ENCODE data around the gene DIP2C.

The DIP2C gene

DNA sequence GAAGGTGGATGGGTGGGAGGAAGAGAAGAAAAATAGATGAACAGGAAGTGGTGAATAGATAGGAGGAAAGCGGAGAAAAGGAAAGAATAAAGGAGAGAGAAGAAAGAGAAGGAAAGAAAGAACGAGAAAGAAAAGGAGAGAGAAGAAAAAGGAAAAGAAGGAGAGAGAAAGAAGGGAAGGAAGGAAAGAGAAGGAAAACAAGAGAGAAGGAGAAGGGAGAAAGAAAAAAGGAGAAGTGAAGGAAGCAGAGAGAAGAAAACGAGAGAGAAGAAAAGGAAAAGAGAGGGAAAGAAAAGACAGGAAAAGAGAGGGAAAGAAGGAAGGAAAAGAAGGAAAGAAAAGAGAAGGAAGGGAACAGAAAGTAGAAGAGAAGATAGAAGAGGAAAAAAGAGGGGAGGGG is 211.8 kb downstream of the DIP2C start:
- peak overlapping the region in 1 of 2 donors; percentile 5 for H3K4me3 Mint-ChIP-seq
- H3K9me3 Mint-ChIP-seq, result peaks cover 3 to 11% of the 10 kb centered on the region in 2 donors
- H3K36me3 Mint-ChIP-seq, result peaks cover 2 to 4% of the 10 kb centered on the region in 2 donors
- DNase-seq (no peak), ATAC-seq (replicated peaks) (no peak)
- peak overlapping the region; percentile 65 for H3K27ac Mint-ChIP-seq
- peaks cover 0 to 11% of the 10 kb centered on the region in 2 donors for H3K27me3 Mint-ChIP-seq
- peaks cover 0 to 10% of the 10 kb centered on the region in 2 donors for H3K4me1 Mint-ChIP-seq

DNA sequence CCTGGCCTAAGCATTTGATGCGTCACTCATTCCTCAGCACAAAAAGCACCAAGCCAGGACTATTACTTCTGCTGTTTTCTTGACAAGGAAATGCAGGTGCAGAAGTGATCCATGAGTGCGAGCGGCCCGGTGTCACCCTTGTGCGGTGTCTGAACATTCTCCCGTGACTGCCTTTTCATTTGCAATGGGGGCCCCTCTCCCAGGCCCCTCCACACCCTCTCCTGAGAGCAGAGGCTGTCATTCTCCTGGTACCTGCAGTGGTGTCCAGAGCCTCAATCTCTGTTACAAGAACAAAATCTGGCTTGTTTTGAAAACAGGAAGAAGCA is 213.1 kb downstream of the DIP2C start:
- Mint-ChIP-seq H3K27ac (no peak overlapping the region), H3K36me3 (peaks cover 2 to 4% of the 10 kb centered on the region in 2 donors)

GRCh38 chr10:475709-476454 is 213.6 kb downstream of the DIP2C start:
- H3K27ac Mint-ChIP-seq, result no peak overlapping the region
- H3K4me3 Mint-ChIP-seq, result no peak overlapping the region
- H3K27me3 Mint-ChIP-seq, result peaks cover 0 to 12% of the 10 kb centered on the region in 2 donors
- ATAC-seq (replicated peaks), result no peak
- DNase-seq, result no peak
- H3K4me1 Mint-ChIP-seq, result peaks cover 0 to 10% of the 10 kb centered on the region in 2 donors
- H3K9me3 Mint-ChIP-seq, result peaks cover 3 to 11% of the 10 kb centered on the region in 2 donors
- H3K36me3 Mint-ChIP-seq, result peaks cover 2 to 4% of the 10 kb centered on the region in 2 donors

More for the DNA sequence above, 213.1 kb downstream of the DIP2C start:
- peaks cover 3 to 11% of the 10 kb centered on the region in 2 donors for H3K9me3 Mint-ChIP-seq
- H3K4me1 Mint-ChIP-seq, result peaks cover 0 to 10% of the 10 kb centered on the region in 2 donors
- H3K4me3 Mint-ChIP-seq, result no peak overlapping the region
- DNase-seq (no peak), ATAC-seq (replicated peaks) (no peak)
- H3K27me3 Mint-ChIP-seq, result peaks cover 0 to 11% of the 10 kb centered on the region in 2 donors

DNA sequence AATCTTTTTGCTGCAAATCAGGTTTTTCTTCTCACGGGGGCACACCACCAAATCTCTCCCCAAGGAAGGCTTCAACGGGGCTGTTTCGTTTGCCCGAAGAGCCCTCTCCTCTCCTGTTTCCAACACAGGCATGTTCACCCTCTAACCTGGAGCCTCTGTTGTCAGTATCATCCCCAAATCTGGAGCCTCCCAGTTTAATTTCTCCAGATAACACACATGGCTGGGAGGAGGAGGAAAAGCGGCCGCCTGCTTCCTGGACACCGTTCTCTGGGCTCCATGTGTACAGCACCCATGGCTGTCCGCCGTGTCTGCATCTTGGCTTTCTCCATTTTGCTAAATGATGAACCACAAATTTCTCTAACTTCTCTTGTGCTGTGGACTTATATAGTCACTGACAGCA is 214.5 kb downstream of the DIP2C start:
- H3K4me1 Mint-ChIP-seq, result peaks cover 0 to 10% of the 10 kb centered on the region in 2 donors
- peaks cover 3 to 11% of the 10 kb centered on the region in 2 donors for H3K9me3 Mint-ChIP-seq
- no peak overlapping the region for H3K27ac Mint-ChIP-seq
- ATAC-seq (replicated peaks) (no peak), DNase-seq (no peak)
- peaks cover 0 to 17% of the 10 kb centered on the region in 2 donors for H3K27me3 Mint-ChIP-seq
- no peak overlapping the region for H3K4me3 Mint-ChIP-seq
- peaks cover 2 to 4% of the 10 kb centered on the region in 2 donors for H3K36me3 Mint-ChIP-seq

- Mint-ChIP-seq H3K27me3 (peaks cover 0 to 17% of the 10 kb centered on the region in 2 donors), H3K4me1 (peaks cover 0 to 10% of the 10 kb centered on the region in 2 donors), H3K27ac (no peak overlapping the region), H3K4me3 (no peak overlapping the region), H3K9me3 (peaks cover 3 to 11% of the 10 kb centered on the region in 2 donors), H3K36me3 (peaks cover 2 to 4% of the 10 kb centered on the region in 2 donors)
- ATAC-seq (replicated peaks), result no peak
- DNase-seq, result no peak
These were observed 215.1 kb downstream of the DIP2C start for GRCh38 chr10:474406-474805.

- Mint-ChIP-seq H3K36me3 (peaks cover 0 to 4% of the 10 kb centered on the region in 2 donors), H3K9me3 (peaks cover 3 to 5% of the 10 kb centered on the region in 2 donors), H3K27ac (no peak overlapping the region), H3K4me3 (no peak overlapping the region), H3K4me1 (peaks cover 0 to 3% of the 10 kb centered on the region in 2 donors), H3K27me3 (peaks cover 0 to 17% of the 10 kb centered on the region in 2 donors)
- ATAC-seq (replicated peaks), result no peak
- no peak for DNase-seq
These were observed 217.1 kb downstream of the DIP2C start for GRCh38 chr10:472241-472910.

DNA sequence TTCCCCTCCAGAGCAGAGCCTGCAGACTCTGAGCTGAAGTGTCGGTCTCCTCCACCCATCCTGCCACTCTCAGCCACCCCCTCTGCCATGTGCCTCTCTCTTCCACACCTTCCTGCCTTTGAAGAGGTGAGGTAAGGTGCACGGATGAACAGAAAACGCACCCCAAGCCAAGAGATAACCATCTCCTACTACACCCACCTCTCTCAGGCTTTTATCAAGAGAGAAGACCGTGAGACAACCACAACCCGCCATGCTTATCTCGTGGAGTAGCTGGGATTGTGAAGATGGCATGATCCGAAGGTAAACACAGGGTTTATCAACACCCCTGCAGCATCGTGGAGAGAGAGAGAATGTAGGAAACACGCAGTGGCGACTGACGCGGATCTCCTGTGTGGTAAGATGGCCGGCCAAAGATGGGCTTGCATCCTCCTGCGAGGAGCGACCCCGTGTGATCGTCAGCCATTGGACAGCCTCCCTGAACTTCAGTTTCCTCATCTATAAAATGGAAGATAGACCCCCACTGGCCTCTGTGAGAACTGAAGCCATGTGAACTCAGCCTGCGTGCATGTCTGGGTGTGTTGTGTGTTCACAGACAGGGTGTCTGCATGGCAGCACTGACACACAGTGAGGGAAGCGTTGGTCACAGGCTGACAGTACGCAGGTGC is 219.0 kb downstream of the DIP2C start:
- DNase-seq, result no peak
- Mint-ChIP-seq H3K27ac (peak overlapping the region; percentile 43), H3K4me1 (no peaks in the 10 kb centered on the region), H3K9me3 (peaks cover 0 to 1% of the 10 kb centered on the region in 2 donors), H3K36me3 (no peaks in the 10 kb centered on the region), H3K4me3 (no peak overlapping the region), H3K27me3 (peaks cover 0 to 13% of the 10 kb centered on the region in 2 donors)
- ATAC-seq (replicated peaks), result no peak

DNA sequence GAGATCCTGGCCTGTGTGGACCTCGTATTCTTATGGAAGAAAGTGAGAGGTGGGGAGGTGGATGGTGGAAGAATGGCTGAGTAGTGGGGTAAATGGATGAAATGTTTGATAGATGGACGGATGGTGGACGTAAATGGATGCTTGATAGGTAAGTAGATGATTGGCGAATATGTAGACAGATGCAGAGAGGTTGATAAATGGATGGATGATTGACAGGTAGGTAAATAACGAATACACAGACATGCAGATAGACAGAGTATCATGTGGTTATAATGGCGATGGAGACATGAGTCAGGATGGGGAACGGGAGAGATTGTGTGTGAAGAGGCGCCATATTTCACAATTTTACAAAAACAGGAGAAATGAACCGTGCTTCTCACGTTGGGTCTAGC is 219.5 kb downstream of the DIP2C start:
- Mint-ChIP-seq H3K27me3 (peaks cover 0 to 13% of the 10 kb centered on the region in 2 donors), H3K4me1 (no peaks in the 10 kb centered on the region), H3K4me3 (no peak overlapping the region), H3K27ac (no peak overlapping the region), H3K9me3 (peaks cover 0 to 1% of the 10 kb centered on the region in 2 donors), H3K36me3 (no peaks in the 10 kb centered on the region)
- no peak for ATAC-seq (replicated peaks)
- no peak for DNase-seq

GRCh38 chr10:459743-460142 is 229.7 kb downstream of the DIP2C start:
- Mint-ChIP-seq H3K4me3 (no peak overlapping the region), H3K9me3 (peaks cover 0 to 4% of the 10 kb centered on the region in 2 donors), H3K36me3 (peaks cover 3% of the 10 kb centered on the region in 2 donors), H3K27ac (no peak overlapping the region), H3K4me1 (no peaks in the 10 kb centered on the region), H3K27me3 (peaks cover 19 to 22% of the 10 kb centered on the region in 2 donors)
- DNase-seq (no peak), ATAC-seq (replicated peaks) (no peak)

DNA sequence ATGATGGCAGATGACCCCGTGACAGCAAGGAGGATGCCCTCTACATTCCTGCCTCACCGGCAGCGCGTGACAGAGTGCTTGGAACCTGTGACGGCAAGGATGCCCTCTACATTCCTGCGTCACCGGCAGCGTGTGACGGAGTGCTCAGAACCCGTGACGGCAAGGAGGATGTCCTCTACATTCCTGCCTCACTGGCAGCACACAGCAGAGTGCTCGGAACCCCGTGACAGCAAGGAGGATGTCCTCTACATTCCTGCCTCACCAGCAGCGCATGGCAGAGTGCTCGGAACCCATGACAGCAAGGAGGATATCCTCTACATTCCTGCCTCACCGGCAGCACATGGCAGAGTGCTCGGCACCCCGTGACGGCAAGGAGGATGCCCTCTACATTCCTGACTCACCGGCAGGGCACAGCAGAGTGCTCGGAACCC is 231.0 kb downstream of the DIP2C start:
- ATAC-seq (replicated peaks) (no peak), DNase-seq (no peak)
- no peak overlapping the region for H3K4me3 Mint-ChIP-seq
- H3K27ac Mint-ChIP-seq, result no peak overlapping the region
- H3K27me3 Mint-ChIP-seq, result peaks cover 19 to 22% of the 10 kb centered on the region in 2 donors
- H3K4me1 Mint-ChIP-seq, result no peaks in the 10 kb centered on the region
- H3K36me3 Mint-ChIP-seq, result peaks cover 0 to 3% of the 10 kb centered on the region in 2 donors
- H3K9me3 Mint-ChIP-seq, result no peaks in the 10 kb centered on the region

DNA sequence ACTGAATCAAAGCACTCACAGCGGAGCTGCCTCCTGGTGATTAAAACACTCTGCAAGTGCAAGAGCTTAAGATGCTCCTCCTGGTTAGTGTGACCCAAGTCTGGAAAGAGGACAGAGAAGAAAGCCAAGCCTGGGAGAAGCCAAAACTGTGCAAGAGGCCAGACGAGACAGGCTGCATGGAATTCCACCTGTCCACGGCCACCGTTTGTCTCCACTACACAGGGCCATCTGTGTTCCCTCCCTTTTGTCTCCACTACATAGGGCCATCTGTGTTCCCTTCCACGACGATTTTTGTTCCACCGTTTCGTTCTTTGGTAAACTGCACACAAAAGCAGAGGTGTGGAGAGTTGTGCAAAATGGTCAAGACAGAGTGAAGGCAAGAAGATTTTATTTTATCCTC is 233.0 kb downstream of the DIP2C start:
- DNase-seq (no peak), ATAC-seq (replicated peaks) (no peak)
- no peak overlapping the region for H3K4me3 Mint-ChIP-seq
- H3K27me3 Mint-ChIP-seq, result peaks cover 8 to 22% of the 10 kb centered on the region in 2 donors
- no peaks in the 10 kb centered on the region for H3K9me3 Mint-ChIP-seq
- H3K4me1 Mint-ChIP-seq, result peaks cover 0 to 1% of the 10 kb centered on the region in 2 donors
- no peak overlapping the region for H3K27ac Mint-ChIP-seq
- H3K36me3 Mint-ChIP-seq, result no peaks in the 10 kb centered on the region

GRCh38 chr10:454860-455259 is 234.6 kb downstream of the DIP2C start:
- H3K4me3 Mint-ChIP-seq, result no peak overlapping the region
- H3K36me3 Mint-ChIP-seq, result no peaks in the 10 kb centered on the region
- H3K9me3 Mint-ChIP-seq, result no peaks in the 10 kb centered on the region
- ATAC-seq (replicated peaks) (no peak), DNase-seq (no peak)
- peaks cover 3 to 18% of the 10 kb centered on the region in 2 donors for H3K4me1 Mint-ChIP-seq
- no peak overlapping the region for H3K27ac Mint-ChIP-seq
- peaks cover 5 to 6% of the 10 kb centered on the region in 2 donors for H3K27me3 Mint-ChIP-seq

GRCh38 chr10:453647-454046 is 235.8 kb downstream of the DIP2C start:
- DNase-seq (no peak), ATAC-seq (replicated peaks) (no peak)
- Mint-ChIP-seq H3K4me3 (no peak overlapping the region), H3K27me3 (peaks cover 0 to 5% of the 10 kb centered on the region in 2 donors), H3K36me3 (no peaks in the 10 kb centered on the region), H3K9me3 (no peaks in the 10 kb centered on the region), H3K27ac (no peak overlapping the region), H3K4me1 (peaks cover 3 to 18% of the 10 kb centered on the region in 2 donors)
